GM23338 (cell line): ENCODE data around the gene C10orf90. TPM values are rescaled to one million over a fixed set of nuclear protein-coding genes. Genes with fewer than 3 reads are reported as not detected.

ENCODE experiments used
- ATAC-seq: fragments of 200-7000 bp; cut with Tn5 transposase; 3 replicates; pipeline ENCODE4 v1.9.1; 2020
- DNase-seq: peaks from one replicate; pipeline ENCODE4 v3.0.0-alpha.2; 2015; ENCODE audit warnings: low spot score
- H2AFZ ChIP-seq: fragments of 200-600 bp; sonication (generic); 2 replicates; pipeline ENCODE4 v1.8.0; 2016; ENCODE audit warnings: antibody characterized with exemption, mild to moderate bottlenecking, moderate library complexity
- H3F3A ChIP-seq: fragments of 200-600 bp; sonication (generic); replicated peaks from 2 replicates; pipeline ENCODE4 v1.8.0; 2017; ENCODE audit warnings: antibody characterized with exemption, mixed run types, low read depth
- H3K27ac ChIP-seq: fragments of 200-600 bp; sonication (generic); 2 replicates; pipeline ENCODE4 v1.6.1; 2016; ENCODE audit warnings: low read depth
- H3K27me3 ChIP-seq: fragments of 200-600 bp; sonication (generic); 2 replicates; pipeline ENCODE4 v1.8.0; 2016; ENCODE audit warnings: mild to moderate bottlenecking, mixed run types, moderate library complexity; ENCODE audit not compliant: insufficient read depth
- H3K36me3 ChIP-seq: fragments of 200-600 bp; sonication (generic); 2 replicates; pipeline ENCODE4 v1.8.0; 2016; ENCODE audit warnings: mild to moderate bottlenecking; ENCODE audit not compliant: insufficient read depth
- H3K4me1 ChIP-seq: fragments of 200-600 bp; sonication (generic); 2 replicates; pipeline ENCODE4 v1.8.0; 2016; ENCODE audit warnings: mild to moderate bottlenecking, moderate library complexity; ENCODE audit not compliant: insufficient read depth
- H3K4me2 ChIP-seq: fragments of 200-600 bp; sonication (generic); 2 replicates; pipeline ENCODE4 v1.7.1; 2017; ENCODE audit warnings: mixed run types
- H3K4me3 ChIP-seq: fragments of 200-600 bp; sonication (generic); 2 replicates; pipeline ENCODE4 v1.6.1; 2016; ENCODE audit warnings: mixed run types
- H3K79me2 ChIP-seq: fragments of 200-600 bp; sonication (generic); replicated peaks from 2 replicates; pipeline ENCODE4 v1.8.0; 2017; ENCODE audit warnings: mild to moderate bottlenecking; ENCODE audit not compliant: insufficient read depth
- H3K9me2 ChIP-seq: fragments of 200-600 bp; sonication (generic); 2 replicates; pipeline ENCODE4 v1.8.0; 2017; ENCODE audit not compliant: insufficient read depth
- H4K20me1 ChIP-seq: fragments of 200-600 bp; sonication (generic); replicated peaks from 2 replicates; pipeline ENCODE4 v1.8.0; 2017; ENCODE audit warnings: mild to moderate bottlenecking; ENCODE audit not compliant: insufficient read depth
- H3K27ac Mint-ChIP-seq: 2 replicates; pipeline ENCODE4 v1.8.0; 2020; ENCODE audit warnings: inconsistent platforms, mild to moderate bottlenecking, moderate library complexity, mixed read lengths
- H3K27me3 Mint-ChIP-seq: 3 replicates; pipeline ENCODE4 v1.8.0; 2022; ENCODE audit warnings: low read depth, mild to moderate bottlenecking, moderate library complexity, mixed read lengths, inconsistent platforms; ENCODE audit not compliant: insufficient read depth, poor library complexity
- H3K36me3 Mint-ChIP-seq: 3 replicates; pipeline ENCODE4 v1.8.0; 2021; ENCODE audit warnings: low read depth, mild to moderate bottlenecking, inconsistent platforms, moderate library complexity, mixed read lengths
- H3K4me1 Mint-ChIP-seq: 3 replicates; pipeline ENCODE4 v1.8.0; 2020; ENCODE audit warnings: mild to moderate bottlenecking, inconsistent platforms, mixed read lengths
- H3K4me3 Mint-ChIP-seq: 3 replicates; pipeline ENCODE4 v1.8.0; 2021; ENCODE audit warnings: moderate library complexity, mild to moderate bottlenecking, inconsistent platforms, mixed read lengths
- H3K9me3 Mint-ChIP-seq: 3 replicates; pipeline ENCODE4 v1.8.0; 2020; ENCODE audit warnings: moderate library complexity, mild to moderate bottlenecking, inconsistent platforms, mixed read lengths
- CREB1 ChIP-seq: fragments of 250-450 bp; sonication (Bioruptor Pico); IDR thresholded peaks from 2 replicates; pipeline ENCODE4 v1.5.0; 2020; ENCODE audit warnings: low read depth, mild to moderate bottlenecking, moderate library complexity
- CTCF ChIP-seq, 2 experiments: fragments of 200-600 bp in 1 of 2; sonication (generic) in 1 of 2; conservative IDR thresholded peaks; 2 replicates each; pipeline versions ENCODE4 v1.5.1 to v1.6.1; 2016 to 2017; ENCODE audit warnings: antibody characterized with exemption in 2 of 2, low read depth in 2 of 2, mild to moderate bottlenecking in 2 of 2, moderate library complexity in 1 of 2
- ETS1 ChIP-seq: IDR thresholded peaks from 2 replicates; pipeline ENCODE4 v1.6.1; 2016; ENCODE audit warnings: antibody characterized with exemption
- EZH2 ChIP-seq: fragments of 200-600 bp; sonication (generic); IDR thresholded peaks from one replicate; pipeline ENCODE4 v1.8.0; 2017; ENCODE audit warnings: antibody characterized with exemption, mild to moderate bottlenecking, low read depth; ENCODE audit not compliant: unreplicated experiment
- EZH2phosphoT487 ChIP-seq: fragments of 200-600 bp; sonication (generic); IDR thresholded peaks from one replicate; pipeline ENCODE4 v1.8.1; 2018; ENCODE audit warnings: antibody characterized with exemption; ENCODE audit not compliant: unreplicated experiment
- JUNB ChIP-seq: IDR thresholded peaks from one replicate; pipeline ENCODE4 v1.6.1; 2016; ENCODE audit warnings: antibody characterized with exemption; ENCODE audit not compliant: unreplicated experiment
- NANOG ChIP-seq: IDR thresholded peaks from 2 replicates; pipeline ENCODE4 v1.6.1; 2016; ENCODE audit warnings: antibody characterized with exemption, borderline replicate concordance
- POLR2AphosphoS5 ChIP-seq: IDR thresholded peaks from 2 replicates; pipeline ENCODE4 v1.6.1; 2016; ENCODE audit warnings: antibody characterized with exemption, low read depth
- REST ChIP-seq: IDR thresholded peaks from one replicate; pipeline ENCODE4 v1.6.1; 2018; ENCODE audit warnings: antibody characterized with exemption; ENCODE audit not compliant: unreplicated experiment
- STAT1 ChIP-seq: IDR thresholded peaks from one replicate; pipeline ENCODE4 v1.6.1; 2016; ENCODE audit warnings: antibody characterized with exemption; ENCODE audit not compliant: unreplicated experiment
- ZNF114 ChIP-seq: fragments of 250-450 bp; sonication (Bioruptor Pico); IDR thresholded peaks from 2 replicates; pipeline ENCODE4 v1.5.0; 2020; ENCODE audit warnings: mild to moderate bottlenecking, moderate library complexity
- ZNF331 ChIP-seq: fragments of 250-450 bp; sonication (Bioruptor Pico); IDR thresholded peaks from 2 replicates; pipeline ENCODE4 v1.5.0; 2020; ENCODE audit warnings: low read depth, mild to moderate bottlenecking, moderate library complexity
- ZNF462 ChIP-seq: fragments of 250-450 bp; sonication (Bioruptor Pico); IDR thresholded peaks from 2 replicates; pipeline ENCODE4 v1.5.0; 2020; ENCODE audit warnings: mild to moderate bottlenecking, moderate library complexity
- polyA plus RNA-seq: library from polyadenylated mRNA; unstranded; fragments of >200 nt; fragmentation: Nextera tagmentation; extraction: Ambion mirVana; gene quantifications from 2 replicates; pipeline ENCODE4 v1.2.1, GENCODE V29; 2016
- total RNA-seq: library from RNA; depleted of rRNA; stranded (reverse); fragments of >200 nt; shearing (Covaris generic); gene quantifications from 2 replicates; pipeline ENCODE4 v1.2.3, GENCODE V29; 2014

The C10orf90 gene
- total and polyA plus RNA-seq, 2 experiments from 2014 or later, result 0.76 to 0.97 TPM

GRCh38 chr10:126561294-126561920, 109.1 kb downstream of the C10orf90 start (continued):
- TF ChIP-seq POLR2AphosphoS5, result no peak
- no peak for TF ChIP-seq ZNF114 (CRISPR knock-in tag)

GRCh38 chr10:126558881-126559280, 111.6 kb downstream of the C10orf90 start:
- peaks cover 5% of the 10 kb centered on the region; the same call in 1 of the 2 replicates for H3K9me2 ChIP-seq
- H3K4me2 ChIP-seq, result no peak overlapping the region
- Mint-ChIP-seq H3K27ac (no peak overlapping the region), H3K9me3 (no peaks in the 10 kb centered on the region; the same call in 2 of the 3 replicates), H3K36me3 (no peaks in the 10 kb centered on the region), H3K4me1 (peaks cover 22% of the 10 kb centered on the region), H3K4me3 (no peak overlapping the region), H3K27me3 (peaks cover 4% of the 10 kb centered on the region)
- H3K27ac ChIP-seq, result no peak overlapping the region
- no peak for ATAC-seq
- no peak overlapping the region for H2AFZ ChIP-seq
- H4K20me1 ChIP-seq, result no peaks in the 10 kb centered on the region
- H3K4me3 ChIP-seq, result no peak overlapping the region
- DNase-seq, result no peak
- H3K4me1 ChIP-seq, result peaks cover 17% of the 10 kb centered on the region
- no peaks in the 10 kb centered on the region for H3K36me3 ChIP-seq
- no peaks in the 10 kb centered on the region for H3K27me3 ChIP-seq
- TF ChIP-seq REST (no peak), JUNB (no peak), EZH2phosphoT487 (no peak), NANOG (no peak), ZNF462 (no peak), EZH2 (no peak), STAT1 (no peak), CREB1 (no peak), ZNF331 (CRISPR knock-in tag) (no peak), ZNF114 (CRISPR knock-in tag) (no peak), ETS1 (no peak), POLR2AphosphoS5 (no peak), CTCF (conservative IDR thresholded peaks at IDR 0.05; ENCODE audit: low read depth in 2 of 2) (no peak)
- H3F3A ChIP-seq, result no peaks in the 10 kb centered on the region
- H3K79me2 ChIP-seq, result no peaks in the 10 kb centered on the region
